GM12878 (cell line): ENCODE data around the gene SERPING1. TPM values are rescaled to one million over a fixed set of nuclear protein-coding genes. Genes with fewer than 3 reads are reported as not detected.

ENCODE experiments used
- CBX5 ChIP-seq: sonication (generic); IDR thresholded peaks from 2 replicates; pipeline ENCODE4 v1.6.1; 2016; ENCODE audit warnings: low read depth, moderate library complexity, mild to moderate bottlenecking, inconsistent platforms
- CREB1 ChIP-seq: IDR thresholded peaks from 2 replicates; pipeline ENCODE4 v1.6.1; 2012; ENCODE audit warnings: low read depth, mild to moderate bottlenecking, inconsistent platforms
- FOS ChIP-seq: IDR thresholded peaks from 3 replicates; pipeline ENCODE4 v1.6.1; 2011; ENCODE audit warnings: borderline replicate concordance; ENCODE audit not compliant: insufficient read length; ENCODE audit errors: extremely low read depth
- GABPA ChIP-seq: IDR thresholded peaks from 2 replicates; pipeline ENCODE4 v1.6.1; 2014; ENCODE audit warnings: antibody characterized with exemption, low read depth, mild to moderate bottlenecking, inconsistent platforms
- IKZF1 ChIP-seq: fragments of 450-650 bp; conservative IDR thresholded peaks from 2 replicates; pipeline ENCODE4 v1.6.1; 2017; ENCODE audit warnings: antibody characterized with exemption, mild to moderate bottlenecking
- IKZF2 ChIP-seq, 2 experiments: fragments of 450-650 bp; IDR thresholded peaks; 2 replicates each; pipeline ENCODE4 v1.6.1; 2017; ENCODE audit warnings: mild to moderate bottlenecking in 2 of 2, moderate library complexity in 2 of 2
- KDM1A ChIP-seq: fragments of 200-600 bp; sonication (generic); IDR thresholded peaks from 2 replicates; pipeline ENCODE4 v1.6.1; 2016; ENCODE audit warnings: borderline replicate concordance
- LARP7 ChIP-seq: fragments of 450-650 bp; IDR thresholded peaks from 2 replicates; pipeline ENCODE4 v1.6.1; 2017; ENCODE audit warnings: mild to moderate bottlenecking
- NFYB ChIP-seq: IDR thresholded peaks from 2 replicates; pipeline ENCODE4 v1.6.1; 2011; ENCODE audit warnings: low read depth, mild to moderate bottlenecking, low read length, improper control_type of control experiment, moderate library complexity; ENCODE audit not compliant: insufficient read depth
- RB1 ChIP-seq: fragments of 450-650 bp; formaldehyde crosslinking; IDR thresholded peaks from 2 replicates; pipeline ENCODE4 v1.6.1; 2017; ENCODE audit warnings: mild to moderate bottlenecking, borderline replicate concordance
- RBBP5 ChIP-seq: fragments of 200-600 bp; sonication (generic); conservative IDR thresholded peaks from 2 replicates; pipeline ENCODE4 v1.6.1; 2016
- SIN3A ChIP-seq: IDR thresholded peaks from 2 replicates; pipeline ENCODE4 v1.6.1; 2012; ENCODE audit warnings: low read depth, low read length, improper control_type of control experiment
- SPI1 ChIP-seq: IDR thresholded peaks from 2 replicates; pipeline ENCODE4 v1.6.1; 2011; ENCODE audit warnings: low read depth, mild to moderate bottlenecking, low read length, moderate library complexity, borderline replicate concordance; ENCODE audit not compliant: insufficient read depth
- SREBF2 ChIP-seq: IDR thresholded peaks from 2 replicates; pipeline ENCODE4 v1.6.1; 2012; ENCODE audit warnings: mild to moderate bottlenecking, low read length
- TCF3 ChIP-seq: IDR thresholded peaks from 2 replicates; pipeline ENCODE4 v1.6.1; 2012; ENCODE audit warnings: low read depth, mild to moderate bottlenecking, low read length, borderline replicate concordance; ENCODE audit not compliant: insufficient read depth
- ZSCAN29 ChIP-seq: fragments of 450-650 bp; IDR thresholded peaks from 2 replicates; pipeline ENCODE4 v1.6.1; 2017; ENCODE audit warnings: mild to moderate bottlenecking, moderate library complexity
- polyA plus RNA-seq, 11 experiments: library from polyadenylated mRNA; depleted of rRNA in 4 of 11; unstranded in 6 of 11; stranded (reverse) in 5 of 11; fragments of >200 nt; fragmentation: Nextera tagmentation in 4 of 11; fragmentation: Illumina TruSeq in 1 of 11; extraction: Ambion mirVana in 4 of 11; extraction: Trizol in 1 of 11; gene quantifications; 1 replicate in 1 of 11; 2 replicates in 10 of 11; pipeline versions ENCODE4 v1.2.1 to v1.2.3, GENCODE V29; 2011 to 2016; ENCODE audit warnings: inconsistent platforms in 2 of 11, missing spikeins in 2 of 11, low read depth in 1 of 11
- total RNA-seq, 4 experiments: library from RNA; depleted of rRNA in 3 of 4; stranded (reverse); fragments of >200 nt in 3 of 4; fragmentation: Illumina TruSeq in 1 of 4; extraction: Trizol in 1 of 4; gene quantifications; 2 replicates each; pipeline versions ENCODE4 v1.2.1 to v1.2.3, GENCODE V29; 2013 to 2021
- TF ChIP-seq, protein P1 (sequence below): fragments of 150-350 bp; IDR thresholded peaks from 2 replicates; pipeline ENCODE4 v1.6.1; 2014; ENCODE audit warnings: mild to moderate bottlenecking, low read depth, low read length
- TF ChIP-seq, protein P2 (sequence below): IDR thresholded peaks from 2 replicates; pipeline ENCODE4 v1.6.1; 2012; ENCODE audit warnings: mild to moderate bottlenecking, low read depth, low read length
- TF ChIP-seq, protein P3 (sequence below): fragments of 450-650 bp; formaldehyde crosslinking; IDR thresholded peaks from 2 replicates; pipeline ENCODE4 v1.4.0; 2022; ENCODE audit warnings: mild to moderate bottlenecking, moderate library complexity
- TF ChIP-seq, protein P4 (sequence below): fragments of 450-650 bp; IDR thresholded peaks from 2 replicates; pipeline ENCODE4 v1.6.1; 2017; ENCODE audit warnings: mild to moderate bottlenecking

SERPING1 gene
- total and polyA plus RNA-seq, 10 of the 15 experiments (the other 5 are each of a cell fraction or from before 2014, with no cell fraction given) = 0.24 to 1.4 TPM; not detected in 8

DNA sequence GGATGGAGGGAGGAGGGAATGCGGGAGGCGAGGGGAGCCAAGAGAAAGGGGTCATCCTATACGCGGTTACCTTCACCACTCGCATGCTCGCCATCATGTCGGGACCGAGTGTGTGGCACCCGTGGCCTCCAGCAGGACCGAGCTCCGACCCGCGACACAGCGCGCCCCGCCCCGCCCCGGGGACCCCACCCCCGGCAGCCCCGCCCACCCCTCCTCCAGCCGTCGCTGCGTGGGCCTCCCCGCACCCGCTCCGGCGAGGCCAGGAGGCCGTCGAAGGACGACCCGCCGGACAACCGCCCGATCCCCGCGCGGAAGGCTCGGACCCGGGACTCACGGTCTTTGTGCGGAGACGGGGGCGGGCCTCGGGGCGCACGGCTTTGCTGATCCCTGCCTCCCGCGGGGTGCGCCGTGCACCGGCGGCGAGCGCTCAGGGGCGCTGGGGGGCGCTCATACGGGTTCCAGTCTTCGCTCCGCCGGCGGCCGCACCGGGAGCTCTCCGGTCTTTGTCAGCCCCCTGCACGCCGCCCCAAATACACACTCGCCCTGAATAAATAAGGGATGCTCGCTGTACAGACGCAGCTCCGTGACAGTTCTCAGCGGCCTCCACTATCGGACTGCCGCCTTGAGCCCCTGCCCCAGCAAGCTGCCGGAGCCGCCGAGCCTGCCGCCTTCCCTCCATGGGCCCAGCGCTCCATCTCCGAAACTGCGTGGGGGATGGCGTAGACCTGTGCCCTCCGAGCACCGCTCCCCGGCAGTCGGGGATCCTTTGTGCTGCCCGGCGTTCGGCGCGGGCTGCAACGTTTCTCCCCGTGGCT lies 29.8 kb upstream of the SERPING1 start, which contains the start of gene UBE2L6 (continued):
- peak; percentile 84 for TF ChIP-seq LARP7
- TF ChIP-seq ZSCAN29 = peak; percentile 95
- 0 out of 2 replicates have a peak, but pooled peaks have one; percentile 62 for TF ChIP-seq RB1
- no peak for TF ChIP-seq KDM1A
- peak; percentile 71 for TF ChIP-seq IKZF1
- no peak for TF ChIP-seq NFYB
- TF ChIP-seq GABPA = no peak
- TF ChIP-seq, protein P1, sequence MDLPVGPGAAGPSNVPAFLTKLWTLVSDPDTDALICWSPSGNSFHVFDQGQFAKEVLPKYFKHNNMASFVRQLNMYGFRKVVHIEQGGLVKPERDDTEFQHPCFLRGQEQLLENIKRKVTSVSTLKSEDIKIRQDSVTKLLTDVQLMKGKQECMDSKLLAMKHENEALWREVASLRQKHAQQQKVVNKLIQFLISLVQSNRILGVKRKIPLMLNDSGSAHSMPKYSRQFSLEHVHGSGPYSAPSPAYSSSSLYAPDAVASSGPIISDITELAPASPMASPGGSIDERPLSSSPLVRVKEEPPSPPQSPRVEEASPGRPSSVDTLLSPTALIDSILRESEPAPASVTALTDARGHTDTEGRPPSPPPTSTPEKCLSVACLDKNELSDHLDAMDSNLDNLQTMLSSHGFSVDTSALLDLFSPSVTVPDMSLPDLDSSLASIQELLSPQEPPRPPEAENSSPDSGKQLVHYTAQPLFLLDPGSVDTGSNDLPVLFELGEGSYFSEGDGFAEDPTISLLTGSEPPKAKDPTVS = no peak
- TF ChIP-seq, protein P2, sequence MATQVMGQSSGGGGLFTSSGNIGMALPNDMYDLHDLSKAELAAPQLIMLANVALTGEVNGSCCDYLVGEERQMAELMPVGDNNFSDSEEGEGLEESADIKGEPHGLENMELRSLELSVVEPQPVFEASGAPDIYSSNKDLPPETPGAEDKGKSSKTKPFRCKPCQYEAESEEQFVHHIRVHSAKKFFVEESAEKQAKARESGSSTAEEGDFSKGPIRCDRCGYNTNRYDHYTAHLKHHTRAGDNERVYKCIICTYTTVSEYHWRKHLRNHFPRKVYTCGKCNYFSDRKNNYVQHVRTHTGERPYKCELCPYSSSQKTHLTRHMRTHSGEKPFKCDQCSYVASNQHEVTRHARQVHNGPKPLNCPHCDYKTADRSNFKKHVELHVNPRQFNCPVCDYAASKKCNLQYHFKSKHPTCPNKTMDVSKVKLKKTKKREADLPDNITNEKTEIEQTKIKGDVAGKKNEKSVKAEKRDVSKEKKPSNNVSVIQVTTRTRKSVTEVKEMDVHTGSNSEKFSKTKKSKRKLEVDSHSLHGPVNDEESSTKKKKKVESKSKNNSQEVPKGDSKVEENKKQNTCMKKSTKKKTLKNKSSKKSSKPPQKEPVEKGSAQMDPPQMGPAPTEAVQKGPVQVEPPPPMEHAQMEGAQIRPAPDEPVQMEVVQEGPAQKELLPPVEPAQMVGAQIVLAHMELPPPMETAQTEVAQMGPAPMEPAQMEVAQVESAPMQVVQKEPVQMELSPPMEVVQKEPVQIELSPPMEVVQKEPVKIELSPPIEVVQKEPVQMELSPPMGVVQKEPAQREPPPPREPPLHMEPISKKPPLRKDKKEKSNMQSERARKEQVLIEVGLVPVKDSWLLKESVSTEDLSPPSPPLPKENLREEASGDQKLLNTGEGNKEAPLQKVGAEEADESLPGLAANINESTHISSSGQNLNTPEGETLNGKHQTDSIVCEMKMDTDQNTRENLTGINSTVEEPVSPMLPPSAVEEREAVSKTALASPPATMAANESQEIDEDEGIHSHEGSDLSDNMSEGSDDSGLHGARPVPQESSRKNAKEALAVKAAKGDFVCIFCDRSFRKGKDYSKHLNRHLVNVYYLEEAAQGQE = no peak
- TF ChIP-seq RBBP5 = no peak
- 0 out of 2 replicates have a peak, but pooled peaks have one; percentile 43 for TF ChIP-seq SIN3A
- no peak for TF ChIP-seq FOS
- no peak for TF ChIP-seq SREBF2
- TF ChIP-seq CBX5 = 0 out of 2 replicates have a peak, but pooled peaks have one; percentile 39
- TF ChIP-seq, protein P3, sequence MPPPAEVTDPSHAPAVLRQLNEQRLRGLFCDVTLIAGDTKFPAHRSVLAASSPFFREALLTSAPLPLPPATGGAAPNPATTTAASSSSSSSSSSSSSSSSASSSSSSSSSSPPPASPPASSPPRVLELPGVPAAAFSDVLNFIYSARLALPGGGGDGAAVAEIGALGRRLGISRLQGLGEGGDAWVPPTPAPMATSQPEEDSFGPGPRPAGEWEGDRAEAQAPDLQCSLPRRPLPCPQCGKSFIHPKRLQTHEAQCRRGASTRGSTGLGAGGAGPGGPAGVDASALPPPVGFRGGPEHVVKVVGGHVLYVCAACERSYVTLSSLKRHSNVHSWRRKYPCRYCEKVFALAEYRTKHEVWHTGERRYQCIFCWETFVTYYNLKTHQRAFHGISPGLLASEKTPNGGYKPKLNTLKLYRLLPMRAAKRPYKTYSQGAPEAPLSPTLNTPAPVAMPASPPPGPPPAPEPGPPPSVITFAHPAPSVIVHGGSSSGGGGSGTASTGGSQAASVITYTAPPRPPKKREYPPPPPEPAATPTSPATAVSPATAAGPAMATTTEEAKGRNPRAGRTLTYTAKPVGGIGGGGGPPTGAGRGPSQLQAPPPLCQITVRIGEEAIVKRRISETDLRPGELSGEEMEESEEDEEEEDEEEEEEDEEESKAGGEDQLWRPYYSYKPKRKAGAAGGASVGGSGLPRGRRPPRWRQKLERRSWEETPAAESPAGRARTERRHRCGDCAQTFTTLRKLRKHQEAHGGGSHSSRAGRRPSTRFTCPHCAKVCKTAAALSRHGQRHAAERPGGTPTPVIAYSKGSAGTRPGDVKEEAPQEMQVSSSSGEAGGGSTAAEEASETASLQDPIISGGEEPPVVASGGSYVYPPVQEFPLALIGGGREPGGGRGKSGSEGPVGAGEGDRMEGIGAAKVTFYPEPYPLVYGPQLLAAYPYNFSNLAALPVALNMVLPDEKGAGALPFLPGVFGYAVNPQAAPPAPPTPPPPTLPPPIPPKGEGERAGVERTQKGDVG (CRISPR knock-in tag) = no peak
- TF ChIP-seq, protein P4, sequence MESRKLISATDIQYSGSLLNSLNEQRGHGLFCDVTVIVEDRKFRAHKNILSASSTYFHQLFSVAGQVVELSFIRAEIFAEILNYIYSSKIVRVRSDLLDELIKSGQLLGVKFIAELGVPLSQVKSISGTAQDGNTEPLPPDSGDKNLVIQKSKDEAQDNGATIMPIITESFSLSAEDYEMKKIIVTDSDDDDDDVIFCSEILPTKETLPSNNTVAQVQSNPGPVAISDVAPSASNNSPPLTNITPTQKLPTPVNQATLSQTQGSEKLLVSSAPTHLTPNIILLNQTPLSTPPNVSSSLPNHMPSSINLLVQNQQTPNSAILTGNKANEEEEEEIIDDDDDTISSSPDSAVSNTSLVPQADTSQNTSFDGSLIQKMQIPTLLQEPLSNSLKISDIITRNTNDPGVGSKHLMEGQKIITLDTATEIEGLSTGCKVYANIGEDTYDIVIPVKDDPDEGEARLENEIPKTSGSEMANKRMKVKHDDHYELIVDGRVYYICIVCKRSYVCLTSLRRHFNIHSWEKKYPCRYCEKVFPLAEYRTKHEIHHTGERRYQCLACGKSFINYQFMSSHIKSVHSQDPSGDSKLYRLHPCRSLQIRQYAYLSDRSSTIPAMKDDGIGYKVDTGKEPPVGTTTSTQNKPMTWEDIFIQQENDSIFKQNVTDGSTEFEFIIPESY = no peak
- TF ChIP-seq SPI1 = no peak
- TF ChIP-seq CREB1 = no peak
- TF ChIP-seq TCF3 = no peak
- TF ChIP-seq IKZF2 (IDR thresholded peaks at IDR 0.05) = peak in 1 of 2 experiments; percentile 46; a peak in 1 of 4 replicates
